Embryonic facial prominence (tissue), 1 donor: ENCODE measurements around the gene FKBP7.
A peak's percentile ranks its signal among the peaks of the same experiment; 100 is the strongest.
"Not testable (repeated sequence)": the region's sequence is repeated elsewhere in the genome, so short reads cannot be mapped to it uniquely, and the experiment has no call there.

ENCODE experiments used
- DNase-seq: peaks from one replicate; pipeline ENCODE4 v3.0.0-alpha.2; 2016; ENCODE audit errors: extremely low spot score

FKBP7 gene

DNA sequence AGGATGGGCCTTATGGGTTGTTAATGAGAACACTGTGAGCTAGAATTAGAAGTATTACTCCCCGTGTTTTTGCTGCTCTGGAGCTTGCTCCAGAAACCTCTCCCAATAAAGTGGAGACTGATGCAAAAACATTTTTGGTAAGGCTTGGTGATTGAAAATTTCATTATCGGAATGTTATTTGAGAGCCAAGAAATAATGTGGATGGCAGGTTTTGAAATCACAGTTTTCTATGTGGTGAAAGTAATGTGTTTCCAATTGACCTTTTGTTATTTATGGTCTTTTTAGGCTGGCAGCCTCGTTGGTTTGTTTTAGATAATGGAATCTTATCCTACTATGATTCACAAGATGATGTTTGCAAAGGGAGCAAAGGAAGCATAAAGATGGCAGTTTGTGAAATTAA, 7.0 kb upstream of the FKBP7 start:
- DNase-seq: no peak

DNA sequence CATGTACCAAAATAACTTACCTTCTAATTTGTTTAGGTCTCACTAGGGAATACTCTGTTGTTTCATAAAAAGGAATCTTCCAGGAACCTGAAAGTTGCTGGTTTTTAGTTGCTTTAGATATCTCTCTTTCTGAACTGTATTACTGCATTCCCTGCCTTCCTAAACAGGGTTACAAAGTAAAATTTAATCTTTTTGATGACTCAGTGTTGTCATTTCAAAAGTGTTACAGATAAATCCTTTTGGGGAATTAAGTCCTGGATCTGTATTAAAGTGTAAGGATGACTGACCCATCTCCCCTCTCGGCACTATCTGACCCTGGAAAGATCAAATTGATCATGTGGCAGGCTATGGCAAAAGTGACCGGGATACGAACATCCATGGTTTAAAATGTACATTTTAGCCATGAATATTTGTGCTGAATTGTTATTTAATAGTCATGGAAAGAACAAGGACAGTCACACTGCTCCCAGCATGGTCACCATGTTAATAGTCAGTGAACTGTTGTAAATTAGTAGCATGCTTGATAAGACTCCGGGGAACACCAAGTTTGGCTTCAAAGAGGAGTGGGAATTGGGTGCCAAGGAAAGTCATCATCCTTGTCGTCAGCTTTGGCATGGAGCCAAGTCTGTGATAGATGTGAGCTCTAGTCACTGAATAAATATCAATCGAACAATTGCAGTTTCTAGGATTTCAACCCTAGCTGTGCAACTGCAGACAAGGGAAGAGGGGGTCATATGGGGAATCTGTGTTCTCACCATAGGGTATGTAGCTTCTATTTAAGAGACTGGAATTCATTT, 6.0 kb upstream of the FKBP7 start:
- DNase-seq: no peak

DNA sequence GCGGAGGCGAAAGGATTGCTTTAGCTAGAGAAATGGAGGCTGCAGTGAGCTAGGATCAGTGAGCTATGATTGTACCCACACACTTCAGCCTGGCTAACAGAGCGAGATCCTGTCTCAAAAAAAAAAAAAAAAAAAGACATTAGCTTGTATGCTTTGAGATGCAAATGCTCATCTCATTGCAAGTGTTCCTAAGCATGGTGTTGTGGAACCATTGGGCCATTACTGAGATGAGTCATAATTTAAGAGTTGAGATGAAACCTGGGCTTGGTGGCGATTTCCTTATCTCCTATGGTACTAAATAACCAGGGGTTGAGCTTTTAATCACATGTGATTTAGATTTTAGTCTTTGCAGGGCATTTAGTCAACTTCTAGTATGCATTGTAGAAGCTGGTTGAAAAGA, 4.0 kb upstream of the FKBP7 start:
- DNase-seq: no peak

DNA sequence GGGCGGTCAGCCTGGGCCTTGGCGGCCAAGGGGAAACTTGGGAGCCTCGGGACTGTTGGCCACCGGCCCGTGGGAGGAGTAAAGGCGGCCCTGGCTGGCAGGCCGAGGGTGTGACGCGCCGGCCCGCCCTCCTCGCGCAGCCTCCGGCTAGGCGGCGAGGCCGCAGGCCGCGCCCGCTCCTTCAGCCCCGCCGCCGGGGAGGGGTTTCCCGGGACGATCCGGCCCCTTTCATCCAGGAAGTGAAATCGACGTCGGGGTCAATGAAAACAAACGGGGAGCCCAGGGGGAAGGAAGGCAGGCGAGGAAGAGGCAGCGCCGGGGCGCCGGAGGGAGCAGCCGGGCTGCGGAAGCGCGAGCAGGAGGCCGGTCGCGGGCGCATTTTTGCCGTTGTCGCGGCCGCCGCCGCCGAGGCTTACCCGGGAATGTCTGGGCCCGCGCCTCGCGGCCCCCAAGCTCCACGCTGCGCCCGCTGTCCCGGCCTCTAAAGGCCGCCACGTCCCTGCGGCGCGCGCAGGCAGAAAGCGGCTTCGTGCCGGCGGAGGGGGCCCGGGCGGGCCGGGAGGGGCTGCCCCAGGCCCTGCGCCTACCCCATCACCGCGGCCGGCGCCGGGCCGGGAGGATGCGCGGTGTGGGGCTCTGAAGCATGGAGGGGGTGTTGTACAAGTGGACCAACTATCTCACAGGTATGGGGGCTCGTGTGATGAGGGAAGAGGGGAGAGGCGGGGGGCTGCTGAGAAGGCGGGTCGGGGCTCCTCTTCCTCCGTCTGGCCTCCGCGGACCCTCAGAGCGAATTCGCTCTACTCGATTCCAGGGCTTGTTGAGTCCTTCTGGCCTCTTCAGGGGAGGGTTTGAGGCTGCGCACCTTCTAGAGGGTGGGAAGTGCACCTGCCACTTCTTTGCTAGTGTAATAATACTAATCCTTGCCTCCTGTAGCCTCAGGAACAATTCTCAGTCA, 2.1 kb upstream of the FKBP7 start, which contains the start of gene PLEKHA3:
PLEKHA3 (plus strand) TSS at position 231 of the 955 bp plus-strand sequence; CDS start at position 644, 413 bp downstream.
- DNase-seq: peak; percentile 51

DNA sequence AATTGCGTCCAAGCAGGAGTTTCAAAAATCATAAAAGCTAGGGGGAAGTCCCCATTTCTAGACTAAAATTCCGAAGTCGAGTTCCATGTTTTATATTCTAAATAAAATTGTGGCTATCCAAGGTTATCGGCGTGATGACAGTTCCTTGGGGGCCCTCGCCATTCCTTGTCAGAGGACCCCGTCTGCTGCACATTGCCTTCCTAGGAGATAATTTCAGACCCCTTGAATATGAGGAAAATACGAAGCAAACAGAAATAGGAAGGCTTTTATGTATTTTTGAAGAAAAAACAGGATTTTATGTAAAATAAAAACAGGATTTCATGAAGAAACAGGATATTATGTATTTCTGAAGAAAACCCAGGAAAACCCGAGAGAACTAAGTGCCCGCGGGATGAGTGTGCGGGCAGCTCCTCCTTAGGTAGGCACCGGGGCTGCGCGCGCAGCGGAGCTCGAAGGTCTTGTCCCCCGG, 1.4 kb upstream of the FKBP7 start:
- DNase-seq: no peak

DNA sequence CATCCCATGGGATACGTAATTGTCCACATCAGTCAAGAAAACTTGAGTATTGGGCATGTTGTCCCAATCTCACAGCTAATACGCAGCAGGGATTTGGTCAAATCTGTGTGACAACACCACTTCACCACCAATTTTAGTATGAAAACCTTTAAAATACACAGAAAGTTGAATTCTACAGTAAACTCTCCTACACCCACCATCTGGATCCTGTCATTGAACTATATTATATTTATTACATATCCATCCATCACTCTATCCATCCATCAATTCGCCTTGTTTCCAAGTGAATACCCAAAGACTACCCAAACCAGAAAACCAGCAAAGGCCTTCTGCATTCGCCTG, 846 bp upstream of the FKBP7 start:
- no peak for DNase-seq

DNA sequence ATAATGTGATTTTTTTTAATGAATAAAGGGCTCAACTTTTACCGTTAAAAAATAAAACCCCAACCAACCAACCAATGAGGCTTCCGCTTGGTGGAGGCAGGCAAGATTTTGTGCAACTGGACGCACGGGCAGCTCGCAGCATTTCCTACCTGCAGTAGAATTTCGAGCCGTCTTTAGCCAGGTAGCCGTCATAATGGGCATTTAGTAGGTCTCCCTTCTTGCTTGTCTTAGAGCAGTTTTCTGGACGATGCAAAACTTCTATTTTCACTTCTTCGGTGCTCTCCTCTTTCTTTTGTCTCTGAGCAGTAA, 316 bp downstream of the FKBP7 start:
- DNase-seq: no peak

DNA sequence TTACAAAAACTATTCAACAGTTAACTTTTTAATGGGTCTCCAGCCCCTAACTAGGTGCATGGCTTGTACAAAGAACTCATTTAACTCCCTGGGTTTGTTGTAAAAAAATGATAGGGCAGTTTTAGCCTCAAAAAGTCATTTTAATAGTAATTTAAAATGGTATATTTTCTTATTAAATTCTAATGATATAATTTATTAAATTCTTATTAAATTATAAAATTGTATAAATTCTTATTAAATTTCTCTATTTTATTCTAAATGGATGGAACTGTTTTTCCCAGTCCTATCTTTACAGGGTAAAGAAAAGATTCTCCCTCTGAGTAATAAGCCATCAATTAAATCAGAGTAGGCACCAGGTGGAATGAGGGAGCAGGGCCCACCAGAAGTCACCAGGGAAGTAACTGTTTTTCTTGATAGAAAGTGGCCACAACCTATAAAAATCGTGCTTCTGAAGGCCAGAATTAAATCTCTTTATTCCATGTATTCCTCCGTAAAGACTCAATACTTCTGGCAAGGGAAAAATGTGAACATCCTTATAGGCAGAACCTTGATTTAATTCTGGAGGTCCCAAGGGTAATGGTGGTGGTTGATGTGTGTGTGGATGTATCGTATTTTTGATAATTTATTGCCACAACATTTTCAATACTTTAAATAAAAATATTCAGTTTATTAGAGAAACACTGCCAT, 814 bp downstream of the FKBP7 start:
- no peak for DNase-seq

DNA sequence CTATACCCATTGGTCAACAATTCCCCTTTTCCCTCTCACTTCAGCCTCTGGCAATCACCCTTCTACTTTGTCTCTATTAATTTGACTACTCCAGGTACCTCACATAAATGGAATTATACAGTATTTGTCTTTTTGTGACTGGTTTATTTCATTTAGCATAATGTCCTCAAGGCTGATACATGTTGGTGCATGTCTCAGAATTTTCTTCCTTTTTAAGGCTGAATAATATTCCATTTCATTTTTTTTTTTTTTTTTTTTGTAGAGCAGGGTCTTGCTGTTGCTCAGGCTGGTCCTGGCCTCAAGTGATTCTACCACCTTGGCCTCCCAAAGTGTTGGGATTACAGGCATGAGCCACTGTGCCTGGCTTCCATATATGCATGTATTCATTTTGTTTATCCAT, 1.9 kb downstream of the FKBP7 start:
- no peak for DNase-seq

DNA sequence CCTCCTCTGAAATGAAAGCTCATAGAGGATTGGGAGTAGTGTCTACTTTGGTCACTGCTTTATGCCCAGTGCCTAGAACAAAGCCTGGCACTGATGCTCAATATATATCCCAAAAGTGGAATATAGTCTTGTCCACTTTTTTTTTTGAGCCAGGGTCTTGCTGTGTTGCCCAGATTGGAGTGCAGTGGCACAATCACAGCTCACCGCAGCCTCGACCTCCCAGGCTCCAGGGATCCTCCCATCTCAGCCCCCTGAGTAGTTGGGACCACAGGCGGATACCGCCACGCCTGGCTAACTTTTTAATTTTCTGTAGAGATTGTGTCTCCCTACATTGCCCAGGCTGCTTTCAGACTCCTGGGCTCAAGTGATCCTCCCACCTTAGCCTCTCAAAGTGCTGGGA, 3.8 kb downstream of the FKBP7 start:
- DNase-seq: no peak

DNA sequence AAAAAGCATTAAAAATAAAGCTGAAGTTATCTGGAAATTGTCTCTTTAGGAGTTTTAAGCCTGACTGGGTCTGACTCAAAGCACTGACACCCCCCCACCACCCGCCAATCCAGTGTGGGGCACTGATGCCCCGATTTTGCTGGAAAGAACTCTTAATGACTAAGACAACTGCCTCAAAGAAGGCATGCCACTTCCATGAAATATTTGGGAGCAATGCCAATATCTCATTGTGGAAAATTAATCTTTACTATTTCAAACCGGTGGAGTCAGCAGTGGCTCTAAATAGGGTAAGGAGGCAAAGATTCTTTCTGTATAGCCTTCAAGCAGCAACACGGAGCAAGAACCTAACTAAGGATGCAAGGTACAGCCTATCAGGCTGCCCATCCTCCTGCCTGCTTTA, 4.5 kb downstream of the FKBP7 start:
- no peak for DNase-seq

DNA sequence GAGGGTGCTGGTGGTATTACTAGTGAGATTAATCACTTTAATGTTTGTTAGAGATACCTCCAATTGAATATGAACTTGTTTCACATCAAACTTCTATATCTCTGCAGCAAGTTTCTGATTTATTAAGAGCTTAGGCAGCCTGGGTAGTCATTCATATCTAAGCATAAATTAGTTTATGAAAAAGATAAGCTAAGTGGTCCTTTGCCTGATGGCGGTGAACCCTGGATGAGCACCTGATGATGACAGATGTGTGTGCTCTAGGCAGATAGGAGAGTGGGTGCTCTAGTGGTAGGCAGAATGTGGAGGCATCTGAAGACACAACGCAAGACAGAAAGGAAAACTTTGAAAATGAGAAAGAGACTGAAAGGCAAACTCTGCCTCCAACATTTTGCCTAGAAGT, 5.0 kb downstream of the FKBP7 start:
- DNase-seq: no peak

DNA sequence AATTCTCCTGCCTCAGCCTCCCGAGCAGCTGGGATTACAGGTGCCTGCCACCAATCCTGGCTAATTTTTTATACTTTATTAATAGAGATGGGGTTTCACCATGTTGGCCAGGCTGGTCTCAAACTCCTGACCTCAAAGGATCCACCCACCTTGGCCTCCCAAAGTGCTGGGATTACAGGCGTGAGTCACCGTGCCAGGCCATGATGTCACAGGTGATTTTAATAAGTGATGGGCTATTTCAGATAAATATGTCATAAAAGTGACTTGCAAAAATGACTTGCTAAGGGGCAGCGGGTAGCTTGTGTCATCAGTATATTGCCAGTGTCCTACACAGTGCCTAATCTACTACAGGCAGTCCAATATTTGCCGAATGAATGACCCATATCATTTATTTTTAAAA, 7.1 kb downstream of the FKBP7 start:
- not testable (repeated sequence) for DNase-seq

DNA sequence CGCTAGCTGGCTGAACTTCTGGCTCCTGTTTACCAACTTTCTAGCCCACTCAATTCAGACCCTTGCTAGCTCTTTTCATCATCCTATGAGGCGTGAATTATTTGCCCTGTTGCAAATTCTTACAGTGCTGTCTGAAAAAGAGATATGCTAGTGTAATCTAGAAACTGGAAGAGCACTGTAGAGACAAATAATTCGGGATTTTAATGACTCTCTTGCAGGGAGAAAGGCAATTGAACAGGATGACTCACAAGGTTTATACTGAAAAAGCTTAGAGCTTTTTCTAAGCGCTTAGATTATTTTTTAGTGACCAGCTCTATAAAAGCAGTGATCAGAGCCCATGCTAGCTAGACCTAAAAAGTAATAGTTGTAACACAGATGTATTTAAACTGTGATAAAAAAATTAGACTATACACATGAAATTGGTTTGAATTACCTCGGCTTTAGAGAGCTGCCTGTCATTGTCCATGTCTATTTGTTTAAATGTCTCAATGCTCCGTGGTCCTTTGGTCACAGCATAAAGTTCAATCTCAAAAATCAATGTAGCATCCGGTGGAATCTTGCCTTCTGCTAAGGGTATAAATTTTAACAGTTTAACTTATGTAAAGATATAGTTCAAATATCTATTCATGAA, 9.1 kb downstream of the FKBP7 start:
- DNase-seq: no peak

DNA sequence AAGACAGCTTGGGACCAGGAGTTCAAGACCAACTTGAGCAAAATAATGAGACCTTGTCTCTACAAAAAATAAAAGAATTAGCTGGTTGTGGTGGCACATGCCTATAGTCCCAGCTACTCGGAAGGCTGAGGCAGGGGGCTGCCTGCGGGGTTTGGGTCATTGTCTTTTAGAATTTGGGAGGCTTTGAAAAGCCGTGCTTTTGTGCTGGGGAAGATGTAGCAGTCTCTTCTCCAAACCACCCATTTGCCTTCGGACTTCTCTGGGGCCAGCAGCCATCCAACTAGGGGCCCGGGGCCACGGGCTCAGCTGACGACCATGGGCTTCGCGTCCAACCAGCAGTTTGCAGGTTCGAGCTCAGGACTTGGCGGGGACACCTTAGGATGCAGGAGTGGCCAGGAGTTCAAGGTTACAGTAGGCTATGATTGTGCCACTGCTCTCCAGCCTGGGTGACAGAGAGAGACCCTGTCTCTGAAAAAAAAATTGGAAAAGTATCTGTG, 21.0 kb downstream of the FKBP7 start:
- no peak for DNase-seq

DNA sequence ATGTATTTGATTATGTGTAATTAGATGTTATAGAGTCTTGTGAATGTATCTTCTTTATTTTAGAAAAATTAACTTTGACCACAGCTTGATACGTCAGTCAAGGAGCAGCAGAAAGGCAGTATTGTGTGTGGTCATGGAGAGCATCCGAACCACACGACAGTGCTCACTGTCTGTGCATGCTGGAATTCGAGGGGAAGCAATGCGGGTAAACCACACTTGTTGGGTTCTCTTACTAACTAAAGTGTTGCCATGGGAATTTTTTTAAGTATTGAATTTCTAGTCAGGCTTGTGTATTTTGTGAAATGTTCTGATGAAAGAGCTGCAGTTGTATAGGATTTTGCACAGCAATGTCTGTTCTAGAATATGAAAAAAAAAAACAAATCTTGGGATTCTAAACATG, 22.5 kb downstream of the FKBP7 start:
- DNase-seq: peak; percentile 15

DNA sequence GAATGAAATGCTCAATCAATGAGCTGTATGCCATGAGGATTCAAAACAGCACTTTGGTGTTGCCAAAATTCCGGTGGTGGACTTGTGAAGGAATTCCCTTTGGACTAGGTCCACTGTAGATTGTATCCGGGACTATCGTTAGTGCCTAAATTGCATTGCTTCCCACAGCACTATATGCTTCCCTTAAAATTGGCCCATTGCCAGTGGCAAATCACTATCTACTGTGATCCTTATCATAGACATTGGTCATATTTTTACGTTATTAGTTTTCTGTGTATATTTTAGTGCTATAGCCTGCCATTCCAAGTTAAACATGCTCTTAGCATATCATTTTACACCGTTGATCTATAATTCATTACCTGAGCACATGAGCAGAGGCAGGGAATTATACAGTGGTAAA, 25.5 kb downstream of the FKBP7 start:
- DNase-seq: no peak

DNA sequence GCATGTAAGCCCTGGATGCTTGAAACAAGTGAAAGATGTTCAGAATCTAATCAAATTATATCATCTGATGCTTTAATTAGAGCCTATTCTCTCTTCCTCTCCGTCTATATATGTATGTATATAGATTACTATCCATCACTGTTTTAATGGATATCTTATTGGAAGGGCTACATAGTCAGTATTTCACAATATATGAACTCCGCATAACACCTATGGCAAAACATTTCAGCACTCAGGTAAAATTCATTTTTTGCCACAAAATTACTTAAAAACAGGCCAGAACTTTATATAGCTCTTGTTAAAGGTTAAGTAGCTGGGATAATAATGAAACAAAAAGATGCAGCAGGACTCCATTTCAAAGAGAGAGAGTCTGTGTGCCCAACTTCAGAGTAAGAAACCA, 26.1 kb downstream of the FKBP7 start:
- DNase-seq: no peak

DNA sequence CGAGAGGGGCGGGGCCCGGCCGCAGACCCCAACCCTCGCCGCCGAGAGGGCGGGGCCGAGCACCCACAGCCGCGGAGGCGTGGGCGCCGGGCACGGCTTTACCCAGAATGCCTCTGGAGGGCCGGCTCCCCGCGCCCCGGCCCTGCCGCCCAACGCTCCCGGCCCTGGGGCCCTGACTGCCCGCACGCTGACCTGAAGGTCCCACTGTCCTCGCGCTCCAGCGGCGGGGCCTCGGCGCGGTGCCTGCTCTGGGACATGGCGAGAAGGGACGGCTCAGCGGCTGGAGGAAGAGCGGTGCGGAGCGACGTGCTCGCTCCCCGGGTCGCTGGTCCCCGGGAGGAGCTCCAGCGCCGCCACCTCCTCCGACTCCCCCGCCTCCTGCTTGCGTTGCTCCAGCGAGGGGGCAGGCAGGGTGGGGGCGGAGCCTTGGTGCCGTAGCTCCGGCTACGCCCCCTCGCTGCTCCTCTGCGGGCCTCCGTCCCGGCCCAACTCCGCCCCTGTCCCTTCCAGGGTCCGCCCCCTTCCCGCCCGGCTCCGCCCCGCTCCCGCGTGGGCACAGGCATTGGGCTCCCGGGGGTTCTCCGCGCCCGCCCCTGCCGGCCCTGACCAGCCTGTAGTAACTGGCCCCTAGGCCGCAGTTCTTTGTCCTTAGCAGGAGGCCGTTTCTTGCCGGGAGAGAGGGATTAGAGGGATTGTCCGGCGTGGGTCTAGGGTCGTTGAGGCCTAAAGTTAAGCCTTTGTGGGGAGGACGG, 27.4 kb downstream of the FKBP7 start, which contains the start of the genes PJVK and PRKRA:
PJVK (plus strand) TSS at position 605 of the 752 bp plus-strand sequence. CDS start 2,032 bp downstream, outside the sequence.
PRKRA (minus strand) TSS at position 402 of the 752 bp plus-strand sequence; CDS start at position 257, 145 bp downstream.
- DNase-seq: peak; percentile 96

DNA sequence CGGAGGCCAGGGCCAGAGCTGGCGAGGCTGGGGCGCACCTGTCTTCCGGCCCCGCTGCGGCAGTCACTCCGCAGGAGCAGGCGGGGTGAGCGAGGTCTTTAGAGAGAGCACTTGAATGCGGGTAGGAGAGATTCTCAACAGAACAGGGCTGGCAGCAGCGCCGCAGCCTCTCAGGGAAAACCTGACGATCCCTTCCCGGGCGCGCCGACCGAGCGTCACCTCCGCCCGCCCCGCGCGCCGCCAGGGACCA, 28.0 kb downstream of the FKBP7 start:
- DNase-seq: peak; percentile 45
